Suprapubic skin (tissue), 4 donors: ENCODE data around the gene DGKZ. TPM values are rescaled to one million over a fixed set of nuclear protein-coding genes. Genes with fewer than 3 reads are reported as not detected.
"Not testable (repeated sequence)": the region's sequence is repeated elsewhere in the genome, so short reads cannot be mapped to it uniquely, and the experiment has no call there.

Experiments
- DNase-seq, 2 donors: peaks; one replicate each; pipeline ENCODE4 v3.0.0-alpha.2; 2019; ENCODE audit warnings: low spot score in 2 of 2
- H3K27ac ChIP-seq: fragments of 200-600 bp; sonication (generic); one replicate; pipeline ENCODE4 v1.5.1; 2019
- H3K27me3 ChIP-seq: fragments of 200-600 bp; sonication (generic); one replicate; pipeline ENCODE4 v1.5.1; 2019
- H3K36me3 ChIP-seq: fragments of 200-600 bp; sonication (generic); one replicate; pipeline ENCODE4 v1.5.1; 2019
- H3K4me1 ChIP-seq: fragments of 200-600 bp; sonication (generic); one replicate; pipeline ENCODE4 v1.5.1; 2019
- H3K4me3 ChIP-seq: fragments of 200-600 bp; sonication (generic); one replicate; pipeline ENCODE4 v1.5.1; 2019; ENCODE audit warnings: mild to moderate bottlenecking
- H3K9me3 ChIP-seq: fragments of 200-600 bp; sonication (generic); one replicate; pipeline ENCODE4 v1.5.1; 2019
- CTCF ChIP-seq, 2 donors: fragments of 200-600 bp in 1 of 2; fragments of 450-650 bp in 1 of 2; sonication (generic) in 1 of 2; IDR thresholded peaks; one replicate each; pipeline ENCODE4 v1.5.1; 2016 to 2019; ENCODE audit warnings: antibody characterized with exemption in 2 of 2, mild to moderate bottlenecking in 1 of 2, moderate library complexity in 1 of 2
- EP300 ChIP-seq: sonication (generic); formaldehyde crosslinking; IDR thresholded peaks from one replicate; pipeline ENCODE4 v1.6.1; 2017; ENCODE audit warnings: antibody characterized with exemption
- POLR2A ChIP-seq, 2 donors: fragments of 450-650 bp; IDR thresholded peaks; one replicate each; pipeline ENCODE4 v1.6.1; 2017; ENCODE audit warnings: antibody characterized with exemption in 2 of 2, mild to moderate bottlenecking in 2 of 2, moderate library complexity in 2 of 2
- POLR2AphosphoS5 ChIP-seq, 3 donors: sonication (generic); formaldehyde crosslinking; IDR thresholded peaks; one replicate each; pipeline ENCODE4 v1.6.1; 2017; ENCODE audit warnings: antibody characterized with exemption in 3 of 3
- WGBS: methylation state at CpG from one replicate; pipeline ENCODE4 v1.1.5; 2018; 5-methylcytosine and 5-hydroxymethylcytosine counted together
- total RNA-seq, 4 donors: library from RNA; depleted of rRNA; stranded (reverse); fragments of >200 nt; gene quantifications; one replicate each; pipeline ENCODE4 v1.1.0, GENCODE V29; 2016

The DGKZ gene
- 10 to 100 TPM; 60.5 to 91.0 (median 73.4) TPM for total RNA-seq

DNA sequence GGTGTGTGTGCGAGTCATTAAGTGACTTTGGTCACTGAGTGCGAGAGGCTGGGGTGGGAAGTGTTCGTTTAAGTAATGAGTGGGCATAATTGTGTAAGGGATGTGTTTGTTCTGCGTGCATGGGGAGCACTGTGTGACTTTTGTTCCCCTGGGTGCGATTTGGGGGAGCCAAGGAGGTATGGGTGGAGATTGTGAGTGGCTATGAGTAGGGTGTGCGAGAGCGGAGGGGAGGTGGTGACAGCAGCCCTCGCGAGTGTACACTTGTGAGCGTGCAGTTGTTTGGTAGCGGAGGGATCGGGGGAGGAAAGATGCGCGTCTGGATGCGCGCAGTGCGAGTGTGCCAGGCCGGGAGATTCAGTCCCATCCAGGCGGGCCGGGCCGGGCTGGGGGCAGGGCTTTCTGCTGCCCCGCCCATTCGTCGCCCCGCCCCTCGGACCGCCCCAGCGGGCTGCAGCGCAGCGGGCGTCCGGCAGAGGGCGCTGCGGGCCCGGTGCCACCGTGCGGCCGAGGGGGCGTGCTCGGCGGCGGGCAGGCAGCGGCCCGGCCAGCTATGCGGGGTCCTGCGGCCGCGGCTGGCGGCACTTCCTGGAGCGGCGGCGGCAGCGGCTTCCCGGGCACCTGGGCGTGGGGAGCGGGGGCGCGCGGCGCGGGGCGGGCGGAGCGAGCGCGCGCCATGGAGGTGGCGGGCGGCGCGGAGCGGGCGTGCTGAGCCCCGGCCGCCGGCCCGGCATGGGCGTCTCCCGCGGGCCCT lies at the start of gene DGKZ:
TSS of gene DGKZ (plus strand) at position 578 of the 751 bp plus-strand sequence. CDS start 197 bp downstream, outside the sequence.
- Histone ChIP-seq H3K9me3 (no peaks in the 10 kb centered on the region), H3K27me3 (no peaks in the 10 kb centered on the region), H3K4me3 (peak within 1 kb of the TSS; percentile 94), H3K36me3 (no peaks in the 10 kb centered on the region), H3K4me1 (peaks cover 70% of the 10 kb centered on the region), H3K27ac (peak within 1 kb of the TSS; percentile 79)
- TF ChIP-seq CTCF (IDR thresholded peaks at IDR 0.05), result peak; percentile 96 to 97
- TF ChIP-seq POLR2A (IDR thresholded peaks at IDR 0.05), result no peak
- WGBS, result 12% methylated on average over 17 of the region's 80 CpGs
- peak; percentile 88 to 89 for DNase-seq

- Histone ChIP-seq H3K4me1 (peaks cover 34% of the 10 kb centered on the region), H3K4me3 (no peak overlapping the region), H3K27me3 (peaks cover 5% of the 10 kb centered on the region), H3K27ac (peak overlapping the region; percentile 12), H3K36me3 (no peaks in the 10 kb centered on the region), H3K9me3 (no peaks in the 10 kb centered on the region)
- 52% methylated on average over 8 of the region's 8 CpGs for WGBS
- no peak for DNase-seq
- no peak for TF ChIP-seq EP300
- TF ChIP-seq POLR2AphosphoS5 (IDR thresholded peaks at IDR 0.05), result no peak
- TF ChIP-seq POLR2A (IDR thresholded peaks at IDR 0.05), result no peak
- no peak for TF ChIP-seq CTCF (IDR thresholded peaks at IDR 0.05)
Observed at GRCh38 chr11:46298699-46299433, 48.4 kb upstream of the DGKZ start.

GRCh38 chr11:46299451-46299961 lies 47.8 kb upstream of the DGKZ start:
- H3K9me3 ChIP-seq, result no peaks in the 10 kb centered on the region
- H3K4me1 ChIP-seq, result peaks cover 30% of the 10 kb centered on the region
- TF ChIP-seq CTCF (IDR thresholded peaks at IDR 0.05) (no peak), EP300 (no peak), POLR2AphosphoS5 (IDR thresholded peaks at IDR 0.05) (no peak), POLR2A (IDR thresholded peaks at IDR 0.05) (no peak)
- H3K27me3 ChIP-seq, result peaks cover 5% of the 10 kb centered on the region
- H3K36me3 ChIP-seq, result no peaks in the 10 kb centered on the region
- peak overlapping the region; percentile 12 for H3K27ac ChIP-seq
- WGBS, result 83% methylated on average over 5 of the region's 5 CpGs
- H3K4me3 ChIP-seq, result no peak overlapping the region
- DNase-seq, result no peak

DNA sequence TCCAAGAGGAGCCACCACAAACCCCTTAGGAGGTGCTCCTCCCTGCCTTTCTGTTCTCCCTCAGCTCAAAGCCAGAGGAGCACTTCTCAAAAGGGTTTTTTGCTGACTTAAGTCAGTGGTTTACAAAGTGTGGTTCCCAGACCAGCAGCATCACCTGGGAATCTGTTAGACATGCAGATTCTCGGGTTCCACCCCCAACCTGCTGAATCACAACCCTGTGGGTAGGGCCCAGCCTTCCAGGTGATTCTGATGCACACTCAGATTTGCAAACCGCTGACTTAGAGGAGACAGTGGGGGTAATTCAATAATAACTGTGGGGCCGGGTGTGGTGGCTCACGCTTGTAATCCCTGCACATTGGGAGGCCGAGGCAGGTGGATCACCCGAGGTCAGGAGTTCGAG lies 47.0 kb upstream of the DGKZ start:
- 86% methylated on average over 7 of the region's 7 CpGs for WGBS
- H3K9me3 ChIP-seq, result no peaks in the 10 kb centered on the region
- H3K27me3 ChIP-seq, result peaks cover 5% of the 10 kb centered on the region
- H3K27ac ChIP-seq, result no peak overlapping the region
- TF ChIP-seq CTCF (IDR thresholded peaks at IDR 0.05), result no peak
- no peak for TF ChIP-seq EP300
- TF ChIP-seq POLR2AphosphoS5 (IDR thresholded peaks at IDR 0.05), result no peak
- no peak for TF ChIP-seq POLR2A (IDR thresholded peaks at IDR 0.05)
- H3K36me3 ChIP-seq, result no peaks in the 10 kb centered on the region
- no peak overlapping the region for H3K4me3 ChIP-seq
- H3K4me1 ChIP-seq, result peaks cover 22% of the 10 kb centered on the region
- no peak for DNase-seq

GRCh38 chr11:46302866-46303265 lies 44.4 kb upstream of the DGKZ start:
- WGBS, result 74% methylated on average over 7 of the region's 7 CpGs
- Histone ChIP-seq H3K36me3 (no peaks in the 10 kb centered on the region), H3K4me1 (no peaks in the 10 kb centered on the region), H3K27ac (no peak overlapping the region), H3K9me3 (no peaks in the 10 kb centered on the region), H3K27me3 (no peaks in the 10 kb centered on the region), H3K4me3 (no peak overlapping the region)
- DNase-seq, result no peak
- TF ChIP-seq CTCF (IDR thresholded peaks at IDR 0.05), result no peak
- no peak for TF ChIP-seq EP300
- TF ChIP-seq POLR2A (IDR thresholded peaks at IDR 0.05), result no peak
- no peak for TF ChIP-seq POLR2AphosphoS5 (IDR thresholded peaks at IDR 0.05)

DNA sequence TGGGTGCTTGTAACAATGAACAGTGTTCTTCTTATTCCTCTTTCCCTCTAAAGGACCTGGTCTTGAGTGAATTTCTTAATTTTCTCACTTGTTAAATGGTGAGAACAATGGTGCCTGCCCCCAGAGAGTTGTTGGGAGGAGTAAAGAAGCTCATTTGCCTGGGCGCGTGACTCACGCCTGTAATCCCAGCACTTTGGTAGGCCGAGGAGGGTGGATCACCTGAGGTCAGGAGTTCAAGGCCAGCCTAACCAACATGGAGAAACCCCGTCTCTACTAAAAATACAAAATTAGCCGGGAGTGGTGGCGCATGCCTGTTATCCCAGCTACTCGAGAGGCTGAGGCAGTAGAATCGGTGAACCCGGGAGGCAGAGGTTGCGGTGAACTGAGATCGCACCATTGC lies 43.2 kb upstream of the DGKZ start:
- not testable (repeated sequence) for H3K4me3 ChIP-seq, H3K4me1 ChIP-seq, H3K27ac ChIP-seq, H3K36me3 ChIP-seq, H3K9me3 ChIP-seq, H3K27me3 ChIP-seq, DNase-seq
- WGBS, result 87% methylated on average over 12 of the region's 12 CpGs
